Activated CD8-positive, alpha-beta memory T cell treated with anti-CD3 and anti-CD28 coated beads for 1 hour (primary cell): ENCODE data around the gene UQCC3.
A peak's percentile ranks its signal among the peaks of the same experiment; 100 is the strongest.
"Not testable (repeated sequence)": the region's sequence is repeated elsewhere in the genome, so short reads cannot be mapped to it uniquely, and the experiment has no call there.

Experiments used
- DNase-seq, 2 donors: peaks; one replicate each; pipeline ENCODE4 v3.0.0-alpha.2; 2020; ENCODE audit warnings: low read depth in 1 of 2; ENCODE audit errors: extremely low read depth in 1 of 2

Gene UQCC3

DNA sequence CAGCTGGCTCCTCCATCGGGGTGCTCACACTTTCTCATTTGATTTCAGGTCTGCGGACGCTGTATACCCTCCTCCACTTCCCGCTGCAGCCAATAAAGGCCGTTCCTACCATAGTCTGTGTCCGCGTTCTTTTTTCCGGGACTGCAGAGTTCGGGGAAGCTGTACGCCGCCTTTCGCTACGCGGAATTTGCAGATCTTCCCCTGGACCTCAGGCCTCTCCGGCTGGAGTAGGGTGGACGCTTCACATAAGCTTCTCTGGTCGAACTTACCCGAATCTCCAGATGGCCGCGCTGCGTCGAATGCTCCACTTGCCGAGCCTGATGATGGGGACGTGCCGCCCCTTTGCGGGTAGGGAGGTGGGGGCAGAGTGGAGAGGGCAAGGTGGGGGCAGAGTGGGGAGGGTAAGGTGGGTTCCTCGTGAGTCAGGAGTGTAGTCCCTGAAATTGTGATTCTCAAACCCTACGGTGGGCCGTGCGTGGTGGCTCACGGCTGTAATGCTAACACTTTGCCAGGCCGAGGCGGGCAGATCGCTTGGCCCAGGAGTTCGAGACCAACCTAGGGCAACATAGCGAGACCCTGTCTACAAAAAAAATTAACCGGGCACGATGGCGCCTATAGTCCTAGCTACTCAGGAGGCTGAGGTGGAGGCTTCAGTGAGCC, 5.7 kb upstream of the UQCC3 start:
- DNase-seq, result peak in 1 of 2 donors; percentile 47

DNA sequence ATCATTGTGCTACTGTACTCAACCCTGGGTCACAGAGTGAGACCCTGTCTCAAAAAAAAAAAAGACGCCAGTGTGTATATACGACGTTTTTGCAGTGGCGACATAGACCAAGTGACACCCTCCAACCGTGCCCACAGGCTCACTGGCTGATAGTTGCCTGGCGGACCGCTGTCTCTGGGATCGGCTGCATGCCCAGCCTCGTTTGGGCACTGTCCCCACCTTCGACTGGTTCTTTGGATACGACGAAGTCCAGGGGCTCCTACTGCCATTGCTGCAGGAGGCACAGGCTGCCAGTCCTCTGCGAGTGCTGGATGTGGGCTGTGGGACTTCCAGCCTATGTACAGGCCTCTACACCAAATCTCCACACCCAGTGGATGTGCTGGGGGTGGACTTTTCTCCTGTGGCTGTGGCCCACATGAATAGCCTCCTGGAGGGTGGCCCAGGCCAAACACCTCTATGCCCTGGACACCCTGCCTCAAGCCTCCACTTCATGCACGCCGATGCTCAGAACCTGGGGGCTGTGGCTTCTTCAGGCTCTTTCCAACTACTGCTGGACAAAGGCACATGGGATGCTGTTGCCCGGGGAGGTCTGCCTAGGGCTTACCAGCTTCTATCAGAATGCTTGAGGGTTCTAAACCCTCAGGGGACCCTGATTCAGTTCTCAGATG, 5.1 kb upstream of the UQCC3 start:
- no peak for DNase-seq

DNA sequence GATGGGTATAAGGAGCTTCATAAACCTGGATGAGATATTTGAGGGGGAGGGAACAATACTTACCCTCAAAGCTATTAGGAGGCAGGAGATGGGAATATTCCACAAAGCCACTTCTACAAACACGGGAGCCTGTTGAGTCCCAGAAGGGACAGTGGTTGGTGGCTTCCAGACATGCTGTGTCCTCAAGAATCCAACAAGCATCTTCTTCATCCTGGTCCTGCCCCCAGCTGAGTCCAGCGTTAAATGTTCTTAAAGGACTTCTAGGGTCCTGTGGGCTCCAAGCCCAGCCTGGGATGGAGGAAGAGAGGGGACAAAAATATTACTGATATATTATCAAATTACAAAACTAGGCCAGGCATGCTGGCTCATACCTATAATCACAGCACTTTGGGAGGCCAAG, 4.0 kb upstream of the UQCC3 start:
- no peak for DNase-seq

GRCh38 chr11:62669420-62670161, 1.9 kb upstream of the UQCC3 start:
- no peak for DNase-seq

DNA sequence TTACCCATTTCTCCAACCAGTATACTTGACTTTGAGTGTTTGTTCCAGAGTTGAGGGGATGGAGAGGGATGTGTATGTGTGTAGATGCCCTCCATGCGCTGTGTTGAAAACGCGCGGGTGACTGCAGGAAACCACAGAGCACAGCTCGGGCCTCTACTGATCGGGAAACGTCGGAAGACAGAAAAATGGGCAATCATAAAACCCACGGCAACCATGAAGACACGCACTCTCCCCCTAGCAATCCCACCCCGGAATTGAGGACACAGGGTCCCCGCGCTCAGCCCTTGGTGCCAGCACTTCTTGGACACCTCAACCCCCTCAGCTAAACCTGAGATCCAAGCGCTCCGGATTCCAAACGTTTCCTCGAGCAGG, 251 bp upstream of the UQCC3 start:
- no peak for DNase-seq

DNA sequence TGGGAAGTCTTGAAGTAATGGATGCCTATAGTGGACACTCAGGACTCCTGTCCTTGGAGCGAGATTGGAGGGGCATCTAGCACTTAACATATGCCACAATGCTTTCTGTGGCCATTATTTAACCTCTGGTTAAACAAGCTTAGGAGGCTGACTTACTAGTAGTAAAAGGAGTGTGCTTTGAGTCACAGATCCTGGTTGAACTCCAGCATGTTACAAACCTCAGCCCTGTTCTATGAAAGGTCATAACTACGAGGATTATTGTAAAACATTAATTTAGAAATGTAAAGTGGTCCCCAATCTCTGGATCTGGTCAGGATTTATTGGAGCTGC, 1.7 kb downstream of the UQCC3 start:
- DNase-seq, result no peak

GRCh38 chr11:62675415-62675814, 3.9 kb downstream of the UQCC3 start:
- not testable (repeated sequence) for DNase-seq

DNA sequence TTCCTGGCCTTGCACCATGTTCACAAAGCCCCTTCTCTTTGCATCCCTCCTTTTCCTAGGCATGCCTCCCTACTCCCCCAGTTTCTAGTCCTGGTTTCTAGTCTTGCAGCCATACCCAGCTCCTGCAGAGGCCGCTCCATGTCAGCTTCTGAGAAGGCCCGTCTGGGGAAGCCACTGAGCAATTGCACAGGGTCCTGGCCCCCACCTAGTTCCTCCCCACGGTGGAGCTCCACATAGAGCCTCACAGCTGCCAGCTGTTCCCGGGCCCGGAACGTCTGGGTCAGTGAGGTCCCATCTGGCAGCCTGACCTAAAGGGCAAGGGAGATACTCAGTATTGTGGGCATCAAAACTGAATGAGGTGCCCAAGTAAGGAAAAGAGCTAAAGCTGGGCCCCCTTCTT, 5.2 kb downstream of the UQCC3 start:
- DNase-seq, result no peak

GRCh38 chr11:62677156-62677555, 5.7 kb downstream of the UQCC3 start:
- DNase-seq, result no peak

GRCh38 chr11:62677714-62678113, 6.2 kb downstream of the UQCC3 start:
- no peak for DNase-seq

GRCh38 chr11:62678433-62678769, 6.9 kb downstream of the UQCC3 start:
- no peak for DNase-seq

GRCh38 chr11:62678770-62679696, 7.6 kb downstream of the UQCC3 start, which contains the start of gene UBXN1:
TSS of gene UBXN1 (minus strand) at chr11:62679073. CDS start at chr11:62678923, 150 bp downstream.
- peak; percentile 50 to 69 for DNase-seq

DNA sequence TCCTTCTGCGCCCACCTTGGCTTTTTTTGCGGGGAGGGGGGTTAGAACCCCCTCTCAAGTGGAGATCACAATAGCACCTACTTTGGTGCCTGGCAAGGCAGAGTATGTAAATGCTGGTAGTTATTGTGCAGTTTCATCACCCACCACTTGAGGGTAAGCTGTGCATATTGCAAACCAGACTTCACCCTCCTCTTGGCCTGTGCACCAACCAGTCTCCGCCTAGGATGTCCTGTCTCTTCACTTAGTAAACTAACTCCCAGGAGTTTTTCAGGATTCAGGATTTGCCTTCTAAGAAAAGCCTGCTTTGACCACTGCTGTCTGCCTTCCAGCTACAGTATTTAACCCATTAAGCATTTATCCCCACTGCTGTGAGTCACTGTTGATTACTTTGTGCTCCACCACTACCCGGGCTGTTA, 9.4 kb downstream of the UQCC3 start:
- DNase-seq, result no peak

GRCh38 chr11:62682518-62682917, 11.0 kb downstream of the UQCC3 start:
- DNase-seq, result no peak

DNA sequence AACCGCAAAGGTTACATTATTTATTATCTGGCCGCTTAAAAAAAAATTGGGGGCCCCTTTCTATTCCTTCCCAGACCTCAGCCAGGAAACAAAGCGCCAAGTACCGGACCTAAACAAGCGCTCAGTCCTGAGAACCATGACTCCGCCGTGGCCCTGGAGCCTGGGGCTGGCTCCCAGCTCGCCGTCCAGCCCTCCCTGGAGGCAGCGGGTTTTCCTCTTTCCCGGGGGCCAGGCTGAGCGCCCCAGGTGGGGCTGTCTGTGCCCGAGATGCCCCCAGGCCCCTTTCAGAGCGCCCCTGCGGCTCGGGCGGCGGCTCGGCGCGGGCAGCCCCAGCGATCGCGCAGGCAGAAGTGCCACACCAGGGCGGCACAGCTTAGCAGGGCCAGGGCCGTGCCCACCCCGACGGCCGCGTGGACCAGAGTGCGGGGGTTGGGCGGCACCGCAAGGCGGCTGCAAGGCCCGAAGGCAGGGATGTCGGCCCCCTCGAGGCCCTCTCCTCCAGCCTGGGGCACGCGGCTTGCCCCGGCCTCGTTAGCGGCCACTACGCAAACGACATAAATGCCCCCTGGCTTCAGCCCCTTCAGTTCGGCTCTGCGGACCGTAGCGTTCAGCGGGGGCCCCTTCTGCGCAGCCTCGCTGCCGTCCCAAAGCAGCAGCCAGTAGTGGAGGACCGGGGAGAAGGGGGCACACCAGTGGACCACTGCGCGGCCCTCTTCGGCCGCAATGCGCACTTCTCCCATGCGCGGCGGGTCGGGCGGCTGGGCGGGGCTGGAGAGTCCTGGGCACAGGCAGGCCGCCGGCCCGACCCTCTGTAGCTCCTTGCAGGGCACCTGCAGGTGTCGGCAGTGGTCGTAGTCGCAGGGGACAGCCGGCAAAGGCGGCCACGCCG, 16.3 kb downstream of the UQCC3 start:
- no peak for DNase-seq

DNA sequence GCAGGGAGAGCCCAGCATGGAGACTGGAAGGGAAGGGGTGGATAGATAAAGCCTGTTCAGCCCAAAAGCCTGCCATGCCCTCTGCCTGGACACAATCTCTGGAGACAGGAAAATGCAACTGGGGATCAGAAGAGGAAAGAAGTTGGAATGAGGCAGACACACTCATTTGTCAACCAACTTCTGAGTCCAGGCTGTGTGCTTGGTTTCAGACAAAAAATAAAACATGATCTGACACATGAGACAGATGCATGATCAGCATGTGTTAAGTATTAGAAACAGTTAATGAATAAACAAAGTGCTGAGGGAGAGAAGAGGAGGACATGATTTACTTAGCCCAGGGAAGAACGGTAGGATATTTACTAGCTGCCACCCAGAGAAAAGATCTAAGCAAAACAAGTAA, 17.0 kb downstream of the UQCC3 start:
- DNase-seq, result no peak

DNA sequence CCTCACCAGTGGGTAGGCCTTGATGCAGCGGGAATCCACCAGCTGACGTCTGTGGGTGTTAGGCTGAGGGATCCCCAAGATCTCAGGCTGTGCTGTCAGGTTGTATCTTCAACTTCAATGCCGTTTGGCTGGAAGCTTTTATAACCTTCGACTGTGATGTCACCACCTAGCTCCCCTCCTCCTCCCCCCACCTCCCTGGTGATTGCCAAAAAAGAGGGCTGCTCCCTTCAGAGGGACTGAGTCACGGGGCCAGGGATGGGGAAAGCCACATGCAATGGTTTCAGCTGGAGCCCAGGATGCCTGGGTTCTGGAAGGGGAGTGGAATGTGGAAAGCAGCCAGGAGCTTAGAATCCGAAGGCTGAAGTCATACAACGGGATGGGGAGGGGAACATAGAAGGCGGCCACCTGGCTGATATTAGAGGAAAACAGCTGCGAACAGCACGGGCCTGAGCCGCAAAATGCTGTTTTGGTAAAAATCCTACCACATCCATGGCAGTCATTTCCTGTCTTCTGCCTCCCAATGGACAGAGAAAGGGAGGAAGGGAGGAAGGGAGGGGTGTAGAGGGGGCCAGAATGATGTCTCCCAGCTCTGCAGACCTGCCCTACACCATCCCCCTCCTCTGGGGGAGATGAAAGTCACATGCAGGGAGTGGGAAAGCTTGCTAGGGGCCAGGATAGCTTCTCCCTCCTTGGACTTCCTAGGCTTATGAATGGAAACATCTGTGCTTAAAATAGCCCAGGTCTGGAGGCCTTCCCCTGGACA, 18.1 kb downstream of the UQCC3 start, which contains the start of gene LRRN4CL:
Gene LRRN4CL, minus strand, starts transcription at position 110 of the 763 bp plus-strand sequence. CDS start 1,022 bp downstream, outside the sequence.
- no peak for DNase-seq

DNA sequence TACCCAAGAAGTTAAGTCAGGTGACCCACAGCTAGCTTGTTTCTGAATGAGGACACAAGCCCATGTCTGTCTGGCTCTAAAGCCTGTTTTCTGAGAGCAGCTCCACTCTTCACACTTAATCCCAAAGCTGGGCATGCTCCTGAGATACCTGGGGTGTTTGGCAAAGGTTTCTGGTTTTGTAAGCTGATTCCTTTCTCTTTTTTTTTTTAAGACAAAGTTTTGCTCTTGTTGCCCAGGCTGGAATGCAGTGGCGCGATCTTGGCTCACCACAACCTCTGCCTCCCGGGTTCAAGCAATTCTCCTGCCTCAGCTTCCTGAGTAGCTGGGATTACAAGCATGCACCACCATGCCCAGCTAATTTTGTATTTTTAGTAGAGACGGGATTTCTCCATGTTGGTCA, 22.2 kb downstream of the UQCC3 start:
- DNase-seq, result not testable (repeated sequence)

DNA sequence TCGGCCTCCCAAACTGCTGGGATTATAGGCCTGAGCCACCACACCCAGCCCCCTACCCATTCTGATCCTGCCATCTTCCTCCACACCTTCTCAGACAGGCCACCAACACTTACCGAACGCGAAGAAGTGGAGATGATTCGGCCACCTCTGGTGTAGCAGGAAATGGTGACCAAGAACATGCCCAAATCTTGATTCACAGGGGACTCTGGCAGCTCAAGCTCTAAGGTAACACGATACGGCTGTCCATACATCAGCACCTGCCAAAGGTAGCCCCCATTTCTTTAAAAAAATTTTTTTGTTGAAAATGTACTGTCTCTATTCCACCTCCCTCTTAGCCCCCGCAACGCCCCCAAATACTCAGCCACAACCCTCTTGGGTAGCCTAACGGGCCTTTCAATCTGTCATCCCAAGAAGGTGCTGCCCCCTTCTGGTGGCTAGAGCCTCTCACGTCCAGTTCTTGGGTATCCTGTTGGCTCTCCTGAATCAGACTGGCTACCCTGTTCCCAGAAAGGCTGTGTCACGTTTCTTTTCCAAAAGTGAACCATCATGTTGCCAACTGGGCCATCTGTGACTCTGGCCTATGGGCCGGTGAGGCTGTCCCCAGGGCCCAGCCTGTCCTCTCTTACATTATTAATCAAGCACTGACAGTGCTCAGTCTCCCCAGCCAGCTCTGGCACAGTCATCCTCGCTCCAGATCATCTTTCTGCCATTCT, 23.1 kb downstream of the UQCC3 start:
- DNase-seq, result peak; percentile 49 to 69
